IMR-90 (cell line): ENCODE data around the gene MPP1. TPM values are rescaled to one million over a fixed set of nuclear protein-coding genes. Genes with fewer than 3 reads are reported as not detected.

ENCODE experiments used
- ATAC-seq: fragments of 200-7000 bp; cut with Tn5 transposase; 2 replicates; pipeline ENCODE4 v1.9.1; 2020; ENCODE audit warnings: low read depth, mild to moderate bottlenecking, moderate library complexity
- BruUV-seq: library from RNA; stranded (reverse); fragments of 400-500 nt; replicated peaks from 2 replicates; lab custom pipeline; 2021; lab: Mats Ljungman, UMichigan
- CTCF ChIA-PET: fragments of 300-600 bp; formaldehyde crosslinking; extraction: SDS; loops from one replicate; lab custom pipeline; 2021; ENCODE audit warnings: antibody characterized with exemption; lab: Yijun Ruan, JAX
- POLR2A ChIA-PET: fragments of 300-600 bp; sonication (Branson Sonifier 250); formaldehyde crosslinking; loops from one replicate; lab custom pipeline; 2022; ENCODE audit warnings: antibody characterized with exemption; ENCODE audit not compliant: unreplicated experiment; lab: Charles Lee
- DNase-seq: peaks from one replicate; pipeline ENCODE4 v3.0.0; 2013
- H2AFZ ChIP-seq: replicated peaks from 2 replicates; pipeline ENCODE3; 2013; ENCODE audit warnings: low read length, mild to moderate bottlenecking; ENCODE audit not compliant: poor library complexity
- H2AK5ac ChIP-seq: 2 replicates; pipeline ENCODE4 v1.6.1; 2013; ENCODE audit warnings: low read depth, low read length, inconsistent platforms
- H2AK9ac ChIP-seq: replicated peaks from 2 replicates; pipeline ENCODE3; 2013; ENCODE audit warnings: mild to moderate bottlenecking, low read depth, low read length, moderate library complexity; ENCODE audit not compliant: poor library complexity
- H2BK120ac ChIP-seq: 2 replicates; pipeline ENCODE4 v1.6.1; 2013; ENCODE audit warnings: low read depth, low read length, inconsistent platforms
- H2BK15ac ChIP-seq: 3 replicates; pipeline ENCODE4 v1.6.1; 2013; ENCODE audit warnings: low read depth, low read length, inconsistent platforms
- H2BK20ac ChIP-seq: 2 replicates; pipeline ENCODE4 v1.6.1; 2013; ENCODE audit warnings: low read depth, mild to moderate bottlenecking, inconsistent platforms, low read length, moderate library complexity
- H2BK5ac ChIP-seq: 2 replicates; pipeline ENCODE4 v1.6.1; 2013; ENCODE audit warnings: mild to moderate bottlenecking, low read depth, low read length, inconsistent platforms; ENCODE audit not compliant: poor library complexity, severe bottlenecking
- H3K14ac ChIP-seq: replicated peaks from 2 replicates; pipeline ENCODE4 v1.6.1; 2013; ENCODE audit warnings: low read depth, low read length, inconsistent platforms
- H3K18ac ChIP-seq: 2 replicates; pipeline ENCODE4 v1.6.1; 2013; ENCODE audit warnings: low read depth, low read length, control low read depth
- H3K23ac ChIP-seq: 2 replicates; pipeline ENCODE4 v1.6.1; 2013; ENCODE audit warnings: low read depth, low read length, inconsistent platforms
- H3K27ac ChIP-seq: 2 replicates; pipeline ENCODE4 v1.5.1; 2013; ENCODE audit warnings: mild to moderate bottlenecking, control low read depth, low read length; ENCODE audit not compliant: insufficient read depth
- H3K27me3 ChIP-seq: 2 replicates; pipeline ENCODE4 v1.6.1; 2013; ENCODE audit warnings: low read length; ENCODE audit not compliant: control insufficient read depth, insufficient read depth
- H3K36me3 ChIP-seq: 2 replicates; pipeline ENCODE4 v1.6.1; 2013; ENCODE audit warnings: low read length, mixed read lengths; ENCODE audit not compliant: control insufficient read depth, insufficient read depth
- H3K4ac ChIP-seq: 2 replicates; pipeline ENCODE4 v1.6.1; 2013; ENCODE audit warnings: low read depth, low read length, inconsistent platforms
- H3K4me1 ChIP-seq: 2 replicates; pipeline ENCODE4 v1.6.1; 2013; ENCODE audit warnings: low read length, mixed read lengths; ENCODE audit not compliant: control insufficient read depth, insufficient read depth
- H3K4me2 ChIP-seq: 2 replicates; pipeline ENCODE4 v1.6.1; 2013; ENCODE audit warnings: low read depth, mild to moderate bottlenecking, control low read depth, low read length, moderate library complexity
- H3K4me3 ChIP-seq: 2 replicates; pipeline ENCODE4 v1.5.1; 2013; ENCODE audit warnings: low read depth, mild to moderate bottlenecking, control low read depth, low read length, moderate library complexity; ENCODE audit not compliant: insufficient read depth
- H3K56ac ChIP-seq: 2 replicates; pipeline ENCODE4 v1.6.1; 2013; ENCODE audit warnings: low read length, inconsistent platforms; ENCODE audit not compliant: insufficient read depth; ENCODE audit errors: extremely low read depth
- H3K79me1 ChIP-seq, 2 experiments: 2 replicates each; pipeline ENCODE4 v1.6.1; 2013; ENCODE audit warnings: low read length in 2 of 2, inconsistent platforms in 1 of 2, low read depth in 1 of 2
- H3K9ac ChIP-seq: 2 replicates; pipeline ENCODE4 v1.6.1; 2013; ENCODE audit warnings: low read depth, low read length, control low read depth
- H3K9me1 ChIP-seq: 2 replicates; pipeline ENCODE4 v1.6.1; 2013; ENCODE audit warnings: low read length, inconsistent platforms; ENCODE audit not compliant: insufficient read depth
- H3K9me3 ChIP-seq: 2 replicates; pipeline ENCODE4 v1.6.1; 2013; ENCODE audit warnings: low read length; ENCODE audit not compliant: control insufficient read depth, insufficient read depth
- H4K20me1 ChIP-seq: 2 replicates; pipeline ENCODE4 v1.6.1; 2013; ENCODE audit warnings: low read length, inconsistent platforms; ENCODE audit not compliant: insufficient read depth
- H4K5ac ChIP-seq: 2 replicates; pipeline ENCODE4 v1.6.1; 2013; ENCODE audit warnings: mild to moderate bottlenecking, low read depth, low read length, control low read depth
- H4K8ac ChIP-seq, 2 experiments: 2 replicates each; pipeline ENCODE4 v1.6.1; 2013; ENCODE audit warnings: low read depth in 2 of 2, low read length in 2 of 2, control low read depth in 1 of 2, inconsistent platforms in 1 of 2
- H4K91ac ChIP-seq: 2 replicates; pipeline ENCODE4 v1.6.1; 2013; ENCODE audit warnings: low read depth, low read length, inconsistent platforms; ENCODE audit not compliant: insufficient read depth
- RAD21 ChIP-seq: IDR thresholded peaks from 2 replicates; pipeline ENCODE4 v1.6.1; 2012; ENCODE audit warnings: low read length, improper control_type of control experiment
- WGBS, 2 experiments: methylation state at CpG; one replicate each; pipeline versions ENCODE4 v1.1.5 to v1.1.7; 2013; ENCODE audit warnings: missing lambda C conversion rate in 2 of 2; ENCODE audit not compliant: insufficient read length in 1 of 2; ENCODE audit errors: extremely low coverage in 2 of 2; 5-methylcytosine and 5-hydroxymethylcytosine counted together
- dilution Hi-C: fragments of 300-500 bp; cut with HindIII; formaldehyde crosslinking; loops from one replicate; pipeline ENCODE4 v1.14.3; 2018; ENCODE audit warnings: low sequenced_read_pairs; ENCODE audit not compliant: unreplicated experiment
- in situ Hi-C: fragments of 300-500 bp; cut with MboI; formaldehyde crosslinking; loops from 3 replicates; pipeline ENCODE4 v1.14.3; 2019; ENCODE audit warnings: low sequenced_read_pairs, inconsistent platforms, mixed read lengths
- intact Hi-C: fragments of 100-400 bp; cut with micrococcal nuclease; formaldehyde crosslinking; loops from 2 replicates; pipeline ENCODE4 v1.10.0; 2022
- polyA plus RNA-seq, 3 experiments: library from polyadenylated mRNA; depleted of rRNA; stranded (reverse); fragments of >200 nt; gene quantifications; 2 replicates each; pipeline ENCODE4 v1.2.3, GENCODE V29; 2012; ENCODE audit warnings: low replicate concordance in 1 of 3
- total RNA-seq: library from RNA; depleted of rRNA; stranded (reverse); fragments of >200 nt; gene quantifications from 2 replicates; pipeline ENCODE4 v1.2.3, GENCODE V29; 2012

The MPP1 gene
- total and polyA plus RNA-seq, 2 of the 4 experiments (the other 2 are of a cell fraction): 35.2 to 43.0 TPM

DNA sequence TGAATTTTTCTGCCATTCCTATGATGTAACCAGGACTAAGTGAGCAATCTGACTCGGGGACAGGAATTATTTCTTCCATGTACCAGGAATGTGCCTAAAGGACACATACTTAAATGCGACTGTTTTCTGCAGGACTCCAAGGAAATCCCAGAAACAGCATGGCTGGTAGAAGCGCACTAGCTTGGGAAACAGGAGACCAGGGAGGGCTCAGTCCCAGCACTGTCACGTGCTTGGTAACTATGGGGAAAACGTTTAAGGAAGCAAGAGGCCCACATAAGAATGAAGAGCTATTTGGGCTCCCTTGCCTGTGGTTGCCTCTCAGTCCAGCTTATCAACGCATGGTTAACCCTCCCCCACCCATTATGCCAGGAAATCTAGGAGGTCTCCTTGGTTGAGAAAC lies 19.6 kb downstream of the MPP1 start:
- DNase-seq (no peak), ATAC-seq (no peak)
- Histone ChIP-seq H4K5ac (no peak overlapping the region), H3K23ac (no peak overlapping the region), H4K20me1 (no peaks in the 10 kb centered on the region), H2BK15ac (no peak overlapping the region), H3K9me1 (peaks cover 6% of the 10 kb centered on the region; the same call in 1 of the 2 replicates), H3K4ac (no peak overlapping the region), H2BK5ac (no peak overlapping the region), H3K27me3 (no peaks in the 10 kb centered on the region), H3K18ac (no peak overlapping the region), H3K4me2 (no peak overlapping the region), H2AFZ (no peak overlapping the region), H3K4me3 (no peak overlapping the region), H3K56ac (no peak overlapping the region), H2BK20ac (no peak overlapping the region), H2BK120ac (no peak overlapping the region), H3K79me1 (peaks cover 0 to 3% of the 10 kb centered on the region in 2 experiments; a peak in 2 of 4 replicates), H3K9ac (no peak overlapping the region), H3K4me1 (peaks cover 2% of the 10 kb centered on the region; the same call in 1 of the 2 replicates), H4K8ac (no peak overlapping the region), H3K36me3 (0 out of 2 replicates have a peak, but pooled peaks cover 5% of the 10 kb centered on the region), H2AK5ac (no peak overlapping the region), H3K27ac (no peak overlapping the region), H3K14ac (no peak overlapping the region), H4K91ac (no peak overlapping the region), H3K9me3 (no peaks in the 10 kb centered on the region), H2AK9ac (no peak overlapping the region)
- ChIA-PET POLR2A (interaction anchor here (0.5 kb wide), 1 partner anchor 14 kb away, joined by 15 read pairs; no protein-coding TSS in a partner anchor), CTCF (no interaction called here)
- 25% methylated on average over 1 of the region's 6 CpGs; no CpG with 5 or more reads in 1 of the 2 experiments for WGBS, 2 experiments
- in situ Hi-C loops: no loop called here
- no TSS peak for BruUV-seq
- no peak for TF ChIP-seq RAD21
- dilution Hi-C loops: no loop called here
- intact Hi-C loops: no loop called here
